GM04504 (cell line): ENCODE results near the gene SLC2A4.

ENCODE experiments used
- DNase-seq: peaks from one replicate; pipeline ENCODE4 v3.0.0-alpha.2; 2012; ENCODE audit warnings: low read depth

Gene SLC2A4

GRCh38 chr17:7248796-7249195 lies 32.7 kb upstream of the SLC2A4 start:
- no peak for DNase-seq

- DNase-seq, result no peak
Measured at GRCh38 chr17:7249214-7249613, 32.3 kb upstream of the SLC2A4 start.

- DNase-seq, result no peak
Measured at GRCh38 chr17:7249830-7250229, 31.7 kb upstream of the SLC2A4 start.

GRCh38 chr17:7250695-7251627 lies 30.6 kb upstream of the SLC2A4 start:
- DNase-seq, result no peak

- DNase-seq, result peak; percentile 100
Measured at GRCh38 chr17:7251661-7252175, 29.8 kb upstream of the SLC2A4 start, which contains the start of gene CTDNEP1. CTDNEP1 (minus strand) TSS chr17:7251734; CDS start chr17:7251296, 438 bp downstream.

GRCh38 chr17:7252176-7253043 lies 29.1 kb upstream of the SLC2A4 start, which contains the start of gene ELP5:
ELP5 (plus strand) TSS chr17:7252215; CDS start chr17:7252551, 336 bp downstream.
- peak; percentile 86 for DNase-seq

- no peak for DNase-seq
Measured at GRCh38 chr17:7253082-7253481, 28.4 kb upstream of the SLC2A4 start.

- DNase-seq, result no peak
Measured at GRCh38 chr17:7254511-7254910, 27.0 kb upstream of the SLC2A4 start.

GRCh38 chr17:7256766-7257456 lies 24.6 kb upstream of the SLC2A4 start:
- DNase-seq, result no peak

- DNase-seq, result no peak
Measured at GRCh38 chr17:7258731-7259554, 22.6 kb upstream of the SLC2A4 start.

- DNase-seq, result no peak
Measured at GRCh38 chr17:7259555-7259889, 22.0 kb upstream of the SLC2A4 start.

GRCh38 chr17:7260151-7260550 lies 21.4 kb upstream of the SLC2A4 start:
- no peak for DNase-seq

- DNase-seq, result no peak
Measured at GRCh38 chr17:7260651-7261378, 20.7 kb upstream of the SLC2A4 start.

GRCh38 chr17:7261379-7262191 lies 19.9 kb upstream of the SLC2A4 start:
- DNase-seq, result no peak

GRCh38 chr17:7262192-7262934 lies 19.2 kb upstream of the SLC2A4 start, which contains the start of gene CLDN7:
CLDN7 (minus strand) TSS chr17:7262478; CDS start chr17:7262043, 435 bp downstream.
- DNase-seq, result no peak

GRCh38 chr17:7262935-7263800 lies 18.4 kb upstream of the SLC2A4 start:
- no peak for DNase-seq

GRCh38 chr17:7263801-7264078 lies 17.8 kb upstream of the SLC2A4 start:
- DNase-seq, result no peak

GRCh38 chr17:7266784-7267183 lies 14.7 kb upstream of the SLC2A4 start:
- DNase-seq, result no peak
